Peyer's patch (tissue), 4 donors: ENCODE data around the gene PDE4D.

Experiments used
- CTCF ChIP-seq, 6 experiments: fragments of 450-650 bp in 4 of 6; fragments of 200-600 bp in 2 of 6; sonication (generic) in 1 of 6; IDR thresholded peaks; one replicate each; pipeline ENCODE4 v1.5.1; 2017 to 2019; ENCODE audit warnings: antibody characterized with exemption in 6 of 6, mild to moderate bottlenecking in 3 of 6, moderate library complexity in 1 of 6
- POLR2A ChIP-seq, 2 donors: fragments of 450-650 bp; IDR thresholded peaks; one replicate each; pipeline ENCODE4 v1.5.1; 2017; ENCODE audit warnings: antibody characterized with exemption in 2 of 2, mild to moderate bottlenecking in 2 of 2, moderate library complexity in 2 of 2

- no peak for TF ChIP-seq CTCF (IDR thresholded peaks at IDR 0.05)
- no peak for TF ChIP-seq POLR2A (IDR thresholded peaks at IDR 0.05)
These were observed 965.6 kb downstream of the PDE4D start for GRCh38 chr5:58927938-58928337.
